DOHH2 (cell line): Measurements from ENCODE around the gene PIK3C2B.

ENCODE experiments used
- H3F3A ChIP-seq: fragments of 200-600 bp; sonication (generic), shearing (Covaris generic); 2 replicates; pipeline ENCODE4 v1.6.0; 2016; ENCODE audit warnings: antibody characterized with exemption, mild to moderate bottlenecking; ENCODE audit not compliant: control insufficient read depth, insufficient read depth
- H3K27ac ChIP-seq: fragments of 200-600 bp; sonication (generic); 2 replicates; pipeline ENCODE4 v1.5.1; 2014; ENCODE audit warnings: low read depth, mild to moderate bottlenecking, low read length, moderate library complexity
- H3K27me3 ChIP-seq: fragments of 200-600 bp; sonication (generic); 2 replicates; pipeline ENCODE4 v1.6.1; 2014; ENCODE audit warnings: mild to moderate bottlenecking, low read length, mixed read lengths; ENCODE audit not compliant: control insufficient read depth
- H3K36me3 ChIP-seq: fragments of 200-600 bp; sonication (generic); 2 replicates; pipeline ENCODE4 v1.6.1; 2014; ENCODE audit warnings: mild to moderate bottlenecking, low read length, moderate library complexity, mixed read lengths; ENCODE audit not compliant: control insufficient read depth
- H3K4me1 ChIP-seq: fragments of 200-600 bp; sonication (generic); 2 replicates; pipeline ENCODE4 v1.6.1; 2014; ENCODE audit warnings: mild to moderate bottlenecking, low read length, mixed read lengths; ENCODE audit not compliant: control insufficient read depth
- H3K4me2 ChIP-seq: fragments of 200-600 bp; sonication (generic); 2 replicates; pipeline ENCODE4 v1.6.0; 2014; ENCODE audit warnings: mild to moderate bottlenecking, low read length, moderate library complexity
- H3K4me3 ChIP-seq: fragments of 200-600 bp; sonication (generic); 2 replicates; pipeline ENCODE4 v1.5.1; 2014; ENCODE audit warnings: mild to moderate bottlenecking, low read length, mixed read lengths
- H3K79me2 ChIP-seq: fragments of 200-600 bp; sonication (generic); 2 replicates; pipeline ENCODE4 v1.6.1; 2014; ENCODE audit warnings: mild to moderate bottlenecking, low read length, mixed read lengths; ENCODE audit not compliant: control insufficient read depth
- H3K9me2 ChIP-seq: fragments of 200-600 bp; sonication (generic); replicated peaks from 2 replicates; pipeline ENCODE4 v1.6.1; 2014; ENCODE audit warnings: mild to moderate bottlenecking, low read length, mixed read lengths; ENCODE audit not compliant: control insufficient read depth
- H3K9me3 ChIP-seq: fragments of 200-600 bp; sonication (generic); 2 replicates; pipeline ENCODE4 v1.6.1; 2014; ENCODE audit warnings: antibody characterized with exemption, low read length, mixed read lengths; ENCODE audit not compliant: control insufficient read depth, insufficient read depth
- H4K20me1 ChIP-seq: fragments of 200-600 bp; sonication (generic); 2 replicates; pipeline ENCODE4 v1.6.0; 2014; ENCODE audit warnings: low read depth, mild to moderate bottlenecking, antibody characterized with exemption, low read length, moderate library complexity; ENCODE audit not compliant: control insufficient read depth, insufficient read depth
- CTCF ChIP-seq: fragments of 200-600 bp; sonication (generic); IDR thresholded peaks from one replicate; pipeline ENCODE4 v1.5.1; 2014; ENCODE audit warnings: antibody characterized with exemption, mild to moderate bottlenecking, low read depth, low read length; ENCODE audit not compliant: poor library complexity, severe bottlenecking
- EZH2phosphoT487 ChIP-seq: fragments of 200-600 bp; sonication (generic); IDR thresholded peaks from 2 replicates; pipeline ENCODE4 v1.6.1; 2017; ENCODE audit warnings: borderline replicate concordance, mild to moderate bottlenecking, antibody characterized with exemption, low read length, moderate library complexity, mixed read lengths

PIK3C2B gene

GRCh38 chr1:204532832-204533231 is 38.2 kb upstream of the PIK3C2B start:
- peaks cover 98% of the 10 kb centered on the region for H3K36me3 ChIP-seq
- no peaks in the 10 kb centered on the region for H3K9me2 ChIP-seq
- no peak overlapping the region for H3K4me2 ChIP-seq
- H3F3A ChIP-seq: peaks cover 13% of the 10 kb centered on the region
- H4K20me1 ChIP-seq: peaks cover 8% of the 10 kb centered on the region; the same call in 1 of the 2 replicates
- peaks cover 37% of the 10 kb centered on the region for H3K4me1 ChIP-seq
- H3K27me3 ChIP-seq: no peaks in the 10 kb centered on the region
- TF ChIP-seq EZH2phosphoT487: no peak
- TF ChIP-seq CTCF: no peak
- no peak overlapping the region for H3K27ac ChIP-seq
- H3K4me3 ChIP-seq: no peak overlapping the region
- peaks cover 96% of the 10 kb centered on the region for H3K79me2 ChIP-seq
- H3K9me3 ChIP-seq: no peaks in the 10 kb centered on the region

- H3K4me2 ChIP-seq: peak overlapping the region; percentile 37
- no peaks in the 10 kb centered on the region for H3K9me3 ChIP-seq
- H3K27ac ChIP-seq: peak overlapping the region; percentile 48
- peak overlapping the region; percentile 0; the same call in 1 of the 2 replicates for H3K4me3 ChIP-seq
- peaks cover 13% of the 10 kb centered on the region for H3F3A ChIP-seq
- H3K79me2 ChIP-seq: peaks cover 96% of the 10 kb centered on the region
- peaks cover 98% of the 10 kb centered on the region for H3K36me3 ChIP-seq
- peaks cover 8% of the 10 kb centered on the region; the same call in 1 of the 2 replicates for H4K20me1 ChIP-seq
- peaks cover 53% of the 10 kb centered on the region for H3K4me1 ChIP-seq
- no peaks in the 10 kb centered on the region for H3K9me2 ChIP-seq
- TF ChIP-seq EZH2phosphoT487: no peak
- H3K27me3 ChIP-seq: no peaks in the 10 kb centered on the region
Observed at GRCh38 chr1:204530932-204531331, 36.3 kb upstream of the PIK3C2B start.

- Histone ChIP-seq H3K27me3 (no peaks in the 10 kb centered on the region), H4K20me1 (peaks cover 8% of the 10 kb centered on the region; the same call in 1 of the 2 replicates), H3K4me1 (peaks cover 68% of the 10 kb centered on the region), H3K9me3 (no peaks in the 10 kb centered on the region), H3K4me2 (peak overlapping the region; percentile 37; the same call in 1 of the 2 replicates), H3K27ac (0 out of 2 replicates have a peak overlapping the region, but pooled peaks have one; percentile 48), H3K4me3 (no peak overlapping the region; the same call in 1 of the 2 replicates), H3K79me2 (peaks cover 98% of the 10 kb centered on the region), H3F3A (peaks cover 13% of the 10 kb centered on the region), H3K9me2 (no peaks in the 10 kb centered on the region), H3K36me3 (peaks cover 100% of the 10 kb centered on the region)
- no peak for TF ChIP-seq EZH2phosphoT487
- TF ChIP-seq CTCF: peak; percentile 36
Observed at GRCh38 chr1:204529371-204529895, 34.8 kb upstream of the PIK3C2B start.

- H3K36me3 ChIP-seq: peaks cover 100% of the 10 kb centered on the region
- H4K20me1 ChIP-seq: peaks cover 8% of the 10 kb centered on the region; the same call in 1 of the 2 replicates
- H3K27ac ChIP-seq: 0 out of 2 replicates have a peak overlapping the region, but pooled peaks have one; percentile 1
- no peak overlapping the region for H3K4me3 ChIP-seq
- no peaks in the 10 kb centered on the region for H3K27me3 ChIP-seq
- H3F3A ChIP-seq: peaks cover 17% of the 10 kb centered on the region
- peaks cover 76% of the 10 kb centered on the region for H3K4me1 ChIP-seq
- H3K9me2 ChIP-seq: no peaks in the 10 kb centered on the region
- H3K4me2 ChIP-seq: peak overlapping the region; percentile 37; the same call in 1 of the 2 replicates
- H3K9me3 ChIP-seq: peaks cover 2% of the 10 kb centered on the region
- H3K79me2 ChIP-seq: peaks cover 98% of the 10 kb centered on the region
- no peak for TF ChIP-seq EZH2phosphoT487
- TF ChIP-seq CTCF: no peak
Observed at GRCh38 chr1:204528677-204529076, 34.1 kb upstream of the PIK3C2B start.
